KG1 (cell line): ENCODE data around the gene EPHA1.
"Not testable (repeated sequence)": the region's sequence is repeated elsewhere in the genome, so short reads cannot be mapped to it uniquely, and the experiment has no call there.

ENCODE experiments used
- DNase-seq: peaks from one replicate; lab custom pipeline; 2025; lab: John Stamatoyannopoulos, UW

Gene EPHA1

DNA sequence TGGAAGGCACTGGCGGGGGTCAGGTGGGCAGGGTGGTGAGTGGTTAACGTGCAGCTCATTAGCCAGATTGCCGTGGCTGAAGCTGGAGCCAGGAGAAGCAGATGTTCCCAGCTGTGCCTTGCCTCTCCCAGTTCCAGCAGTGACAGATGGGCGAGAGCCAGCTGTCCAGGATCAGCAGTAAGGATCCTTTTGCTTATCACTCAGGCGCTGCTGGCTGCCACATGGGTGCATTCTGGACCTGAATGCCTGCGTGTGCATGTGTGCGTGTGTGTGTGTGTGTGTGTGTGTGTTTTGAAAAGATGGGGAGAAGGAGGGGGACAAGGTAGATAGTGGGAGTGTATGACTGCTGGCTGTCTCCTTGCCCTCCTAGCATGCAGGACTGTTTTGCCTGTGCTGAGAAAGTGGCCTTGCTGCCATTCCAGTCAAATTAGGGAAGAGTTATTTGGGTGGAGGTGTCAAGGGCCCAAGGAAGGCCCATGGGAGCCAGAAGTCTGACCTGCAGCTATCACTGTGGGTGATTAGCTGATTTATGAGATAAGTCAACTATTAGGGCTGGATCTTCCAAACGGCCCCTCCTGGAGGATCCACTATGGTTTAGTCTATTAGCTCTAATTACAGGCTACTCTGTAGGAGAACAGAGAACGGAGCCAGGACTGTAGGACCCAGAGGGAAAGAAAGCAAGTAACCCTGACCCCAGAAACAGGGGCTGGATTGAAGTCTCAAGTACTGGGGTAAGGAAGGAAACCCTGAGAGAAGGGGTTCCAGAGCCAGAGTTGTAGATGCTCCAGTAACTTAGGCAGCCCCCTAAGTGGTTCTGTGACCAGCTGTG, 3.3 kb downstream of the EPHA1 start:
- DNase-seq: no peak

DNA sequence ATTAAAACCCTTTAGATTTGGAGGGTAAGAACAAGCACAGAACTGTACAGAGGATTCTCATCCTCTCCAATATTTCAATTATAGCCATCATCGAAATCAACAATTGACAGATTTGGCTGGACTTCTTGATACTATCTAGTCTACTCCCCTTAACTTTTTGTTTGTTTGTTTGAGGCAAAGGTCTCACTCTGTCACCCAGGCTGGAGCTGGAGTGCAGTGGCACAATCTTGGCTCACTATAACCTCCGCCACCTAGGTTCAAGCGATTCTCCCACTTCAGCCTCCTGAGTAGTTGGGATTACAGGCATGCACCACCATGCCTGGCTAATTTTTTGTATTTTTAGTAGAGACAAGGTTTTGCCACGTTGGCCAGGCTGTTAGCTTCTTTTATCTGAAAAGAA, 6.4 kb downstream of the EPHA1 start:
- DNase-seq: not testable (repeated sequence)

DNA sequence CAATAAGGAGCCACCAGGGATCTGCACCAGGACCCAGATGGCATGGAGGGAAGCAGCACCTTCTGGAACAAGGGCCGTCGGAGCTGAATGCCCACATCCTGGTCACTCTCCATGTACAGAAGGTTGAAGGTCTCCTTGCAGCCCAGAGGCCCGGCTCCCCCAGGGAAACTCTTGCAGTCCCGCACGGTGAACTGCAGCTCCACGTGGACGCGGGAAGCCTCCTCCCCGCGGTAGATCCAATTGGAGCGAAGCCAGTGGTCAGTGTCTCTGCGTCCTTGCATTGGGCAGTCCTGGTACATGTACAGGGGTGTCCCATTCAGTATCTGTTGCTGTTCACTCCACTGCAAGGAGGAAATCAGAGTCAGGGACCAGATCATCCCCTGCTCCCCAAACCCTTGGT, 7.4 kb downstream of the EPHA1 start:
- no peak for DNase-seq

DNA sequence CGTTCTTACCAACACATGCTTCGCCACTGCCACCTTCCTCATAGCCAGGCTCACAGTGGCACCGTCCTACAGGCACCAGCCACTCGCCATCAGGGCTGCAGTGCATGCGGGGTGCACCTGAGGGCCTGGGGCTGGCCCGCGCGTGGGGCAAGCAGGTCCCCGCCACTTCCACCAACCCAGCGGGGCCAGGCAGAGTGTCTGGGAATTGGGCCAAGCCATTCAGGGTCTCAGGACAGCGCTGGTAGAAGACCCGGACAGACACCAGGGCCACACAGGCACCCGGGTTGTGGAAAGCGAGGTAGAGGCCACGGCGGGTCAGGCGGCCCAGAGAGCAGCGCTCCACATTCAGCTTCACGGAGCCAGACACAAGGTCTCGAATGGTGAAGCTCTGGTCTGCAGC, 9.0 kb downstream of the EPHA1 start:
- no peak for DNase-seq

DNA sequence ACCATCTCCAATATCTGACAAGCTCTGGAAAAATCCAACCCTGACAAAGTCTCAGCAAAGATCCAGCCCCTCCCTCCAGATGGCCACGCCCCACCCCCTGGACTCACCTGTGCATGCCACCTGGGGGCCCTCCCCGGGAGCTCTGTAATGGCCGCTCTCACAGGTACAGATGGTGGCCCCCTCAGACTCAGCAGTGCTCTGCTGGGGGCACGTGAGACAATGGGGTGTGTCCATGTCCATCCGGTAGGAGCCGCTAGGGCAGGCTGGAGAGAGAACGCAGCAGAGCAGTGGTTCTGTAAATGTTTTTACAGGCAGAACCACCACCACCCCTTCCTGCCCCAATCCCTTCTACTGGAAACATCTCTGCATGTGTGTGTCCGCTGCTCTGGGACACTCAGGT, 9.5 kb downstream of the EPHA1 start:
- DNase-seq: no peak

DNA sequence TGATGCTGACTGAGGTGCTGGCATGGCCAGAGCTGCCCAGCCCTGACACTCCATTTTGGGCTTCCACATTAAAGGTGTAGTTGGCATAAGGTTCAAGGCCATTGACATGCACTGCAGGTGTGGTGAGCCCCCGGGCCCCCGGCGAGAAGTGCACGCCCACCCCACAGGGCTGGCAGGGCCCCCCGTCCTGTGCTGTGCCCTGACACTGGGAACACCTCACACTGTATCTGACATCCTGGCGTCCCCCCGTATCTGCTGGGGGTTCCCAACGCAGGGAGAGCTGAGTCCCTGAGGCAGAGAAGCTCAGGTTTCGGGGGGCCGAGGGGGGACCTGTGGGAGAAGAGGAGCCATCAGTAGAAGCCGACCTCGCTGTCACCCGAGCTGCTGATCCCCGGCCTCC, 10.0 kb downstream of the EPHA1 start:
- no peak for DNase-seq

DNA sequence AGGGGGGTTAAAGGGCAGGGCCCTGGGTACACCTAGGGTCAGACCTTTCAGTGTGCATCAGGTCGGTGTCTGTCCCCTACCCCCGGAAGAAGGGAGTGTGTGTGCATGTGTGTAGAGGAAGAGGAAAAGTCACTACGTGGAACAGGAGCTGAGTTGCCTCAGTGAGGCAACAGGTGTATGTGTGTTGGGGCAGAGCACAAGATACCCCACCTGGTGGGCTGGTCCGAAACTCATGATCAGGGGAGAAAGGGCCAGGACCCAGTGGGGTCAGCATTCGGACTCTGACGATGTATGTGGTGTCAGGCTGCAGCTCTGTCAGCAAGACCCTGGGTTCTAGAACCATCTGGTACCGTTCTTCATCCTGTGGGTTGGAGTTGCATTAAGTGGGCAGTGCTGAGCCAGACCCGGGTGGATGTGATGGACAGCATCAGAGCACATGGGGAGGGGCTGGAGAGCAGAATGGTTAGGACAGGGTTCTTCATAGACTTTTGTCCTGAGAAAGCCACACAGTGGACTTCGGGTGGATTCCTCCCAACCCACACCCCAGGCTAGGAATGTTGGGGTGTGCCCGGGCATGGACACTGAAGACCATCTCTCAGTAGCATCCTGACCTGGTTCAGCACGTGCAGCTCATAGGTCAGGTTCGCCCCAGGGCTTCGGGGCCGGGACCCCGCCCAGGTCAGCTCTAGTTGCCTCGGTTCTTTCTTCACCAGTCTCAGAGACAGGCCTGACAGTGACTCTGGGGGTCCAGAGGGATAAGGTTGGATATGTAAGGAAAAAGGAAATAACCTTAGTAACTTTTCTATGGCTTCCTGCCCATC, 10.7 kb downstream of the EPHA1 start:
- no peak for DNase-seq

DNA sequence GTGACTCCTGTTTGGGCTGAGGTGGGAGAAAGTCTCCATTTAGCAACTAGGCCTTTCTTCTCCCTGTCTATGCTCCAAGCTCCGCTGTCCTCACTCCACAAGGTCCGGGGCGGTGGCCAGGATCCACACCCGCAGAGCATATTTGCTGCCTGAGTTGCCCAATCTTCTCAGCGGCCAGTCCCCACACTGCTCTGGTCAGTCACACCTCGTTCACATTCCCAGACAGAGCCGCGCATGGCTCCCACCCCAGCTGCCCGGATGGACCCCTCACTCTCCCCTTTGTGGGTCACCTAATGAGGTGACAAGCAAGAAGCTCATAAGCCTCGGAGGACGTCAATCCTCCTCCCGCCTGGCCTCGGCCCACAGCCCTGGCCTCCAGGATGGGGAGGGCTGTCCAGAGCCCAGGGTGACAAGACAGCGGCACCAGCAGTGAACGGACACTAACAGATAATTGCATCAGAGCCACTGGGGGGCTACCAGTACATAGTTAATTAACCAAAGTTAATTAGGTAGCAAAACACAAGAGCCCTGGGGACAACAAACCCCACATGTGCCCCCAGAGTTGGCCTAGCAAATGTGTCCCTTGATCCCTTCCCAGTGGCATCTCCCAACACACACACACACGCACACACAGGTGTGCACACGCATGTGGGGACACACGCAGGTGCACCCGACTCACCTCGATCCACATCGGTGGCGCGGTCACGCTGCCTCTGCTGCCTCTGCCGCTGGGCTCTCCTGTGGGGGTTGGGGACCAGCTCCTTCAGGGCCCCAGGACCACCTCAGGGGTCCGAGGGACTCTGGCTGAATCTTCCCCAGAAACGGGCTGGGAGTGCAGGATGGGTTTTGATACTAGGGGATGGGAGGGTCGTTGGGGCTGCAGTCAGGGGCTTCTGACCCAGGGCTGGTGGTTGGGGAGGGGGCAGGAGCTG, 11.8 kb downstream of the EPHA1 start:
- DNase-seq: no peak

DNA sequence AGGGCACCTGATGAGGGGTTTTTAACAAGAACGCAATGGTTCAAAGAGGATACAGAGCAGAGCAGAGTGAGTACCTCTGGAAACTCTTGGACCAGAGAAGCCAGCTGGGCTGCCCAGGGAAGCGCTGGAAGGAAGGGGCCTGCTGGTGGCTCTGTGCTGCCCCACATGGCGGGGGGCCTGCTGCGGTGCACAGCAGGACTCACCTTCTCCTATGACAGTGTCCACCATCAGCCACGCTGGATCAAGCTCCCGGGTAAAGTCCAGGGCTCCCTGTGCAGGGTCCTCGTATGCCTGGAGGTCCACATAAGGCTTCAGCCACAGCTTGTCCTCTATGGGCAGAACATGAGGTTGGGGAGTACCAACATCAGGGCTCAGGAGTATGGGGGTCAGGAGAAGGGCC, 12.5 kb downstream of the EPHA1 start:
- no peak for DNase-seq

DNA sequence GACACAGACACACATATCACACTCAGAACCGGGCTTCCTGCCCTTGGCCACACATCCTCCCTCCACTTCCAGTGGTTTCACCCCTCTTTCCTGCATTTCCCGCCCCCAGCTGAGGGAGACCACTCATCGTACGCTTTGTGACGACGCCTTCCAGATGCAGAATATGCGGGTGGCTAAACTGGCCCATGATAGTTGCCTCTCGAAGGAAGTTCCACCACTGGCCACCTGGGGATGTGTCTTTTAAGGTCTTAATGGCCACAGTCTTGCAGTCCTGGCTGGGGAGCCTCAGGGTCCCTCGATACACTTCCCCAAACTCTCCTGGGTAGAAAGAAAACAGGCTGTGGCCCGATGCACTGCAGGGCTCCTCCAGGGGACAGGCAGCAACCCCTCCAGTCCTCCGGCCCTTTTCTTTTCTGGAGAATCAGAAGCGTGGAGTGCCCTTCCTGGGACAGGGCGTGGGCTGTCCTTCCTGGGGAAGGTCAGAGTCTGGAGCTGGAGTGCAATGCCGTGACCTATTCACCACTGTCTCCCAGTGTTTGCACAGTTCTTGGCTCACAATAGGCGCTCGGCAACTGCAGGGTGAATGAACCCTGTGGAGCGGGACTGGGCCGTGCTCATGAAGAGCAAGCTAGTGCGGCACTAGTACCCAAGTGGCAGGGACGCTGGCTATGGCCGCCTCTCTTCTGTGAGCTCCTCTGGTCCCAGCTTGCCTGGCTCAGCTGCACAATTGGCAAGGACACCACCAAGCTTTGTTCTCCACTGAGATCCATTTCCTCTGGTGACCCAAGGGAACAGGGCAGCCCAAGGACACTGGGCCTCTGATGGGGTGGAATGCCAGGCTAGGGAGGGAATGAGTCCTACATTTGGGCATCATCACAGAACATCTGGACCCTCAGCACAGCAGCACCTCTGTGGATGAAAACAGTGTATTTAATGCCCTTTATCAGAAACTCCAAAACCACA, 13.2 kb downstream of the EPHA1 start:
- DNase-seq: no peak

DNA sequence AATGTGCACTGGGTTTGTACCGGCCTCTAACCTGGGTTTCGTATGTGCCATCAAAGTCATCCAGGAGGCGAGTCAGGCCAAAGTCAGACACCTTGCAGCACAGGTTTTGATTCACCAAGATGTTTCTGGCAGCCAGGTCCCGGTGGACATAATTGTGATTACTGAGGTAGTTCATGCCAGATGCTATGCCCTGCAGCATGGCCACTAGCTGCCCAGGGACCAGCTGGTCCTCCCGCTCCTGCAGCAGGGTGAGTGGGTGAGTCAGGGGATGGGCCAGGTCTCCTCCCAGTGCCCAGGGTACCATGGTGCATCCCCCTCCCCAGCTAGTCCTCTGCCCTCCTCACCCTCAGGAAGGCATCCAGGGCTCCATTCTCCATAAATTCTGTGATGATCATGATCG, 13.9 kb downstream of the EPHA1 start:
- DNase-seq: no peak

DNA sequence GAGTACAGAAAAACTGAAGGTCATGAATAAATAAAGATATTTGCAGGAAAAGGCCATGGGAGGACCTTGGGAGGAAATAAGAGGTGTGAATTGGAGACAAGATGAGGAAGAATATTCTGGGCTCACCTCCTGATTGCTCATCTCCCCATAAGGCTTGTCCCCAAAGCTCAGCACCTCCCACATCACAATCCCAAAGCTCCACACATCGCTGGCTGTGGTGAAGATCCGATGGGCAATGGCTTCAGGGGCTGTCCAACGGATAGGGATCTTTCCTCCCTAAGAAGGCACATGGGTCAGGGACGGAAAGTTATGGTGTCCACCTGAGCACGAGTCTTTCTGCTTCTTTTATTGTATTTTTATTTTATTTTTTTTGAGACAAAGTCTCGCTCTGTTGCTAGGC, 14.6 kb downstream of the EPHA1 start:
- no peak for DNase-seq

DNA sequence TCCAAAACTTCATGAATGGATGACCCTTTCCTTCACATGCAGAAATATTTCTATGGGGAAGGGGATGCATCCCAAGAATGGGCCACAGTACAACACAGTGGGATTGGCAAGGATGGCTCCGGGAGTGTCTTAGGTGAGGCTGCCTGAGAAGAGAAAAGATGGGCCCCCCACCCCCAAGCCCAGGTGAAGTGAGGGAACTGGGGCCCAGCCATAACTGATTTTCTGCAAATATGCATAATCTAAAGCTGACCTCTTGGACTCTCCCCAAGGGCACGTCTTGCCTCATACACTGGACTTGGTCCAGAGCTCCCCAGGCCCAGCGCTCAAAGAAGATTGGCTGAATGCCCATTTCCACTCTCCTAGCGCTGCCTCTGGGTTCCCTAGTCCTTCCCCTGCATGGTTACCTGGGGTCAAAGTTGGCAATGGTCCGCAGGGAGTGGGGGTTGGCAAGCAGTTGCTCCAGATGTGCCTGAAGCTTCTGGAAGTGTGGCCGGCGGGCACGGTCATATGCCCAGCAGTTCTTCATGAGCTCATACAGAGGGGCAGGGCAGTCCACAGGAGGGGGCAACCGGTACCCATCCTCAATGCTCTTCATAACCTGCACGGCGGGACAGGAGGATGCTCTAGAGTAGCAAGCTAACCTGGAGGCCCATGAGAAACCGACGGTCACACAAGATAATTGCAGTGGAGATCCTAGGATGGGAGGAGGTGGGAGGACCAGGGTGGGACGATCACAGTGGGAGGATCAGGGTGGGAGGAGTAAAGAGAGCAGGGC, 15.2 kb downstream of the EPHA1 start:
- DNase-seq: no peak

DNA sequence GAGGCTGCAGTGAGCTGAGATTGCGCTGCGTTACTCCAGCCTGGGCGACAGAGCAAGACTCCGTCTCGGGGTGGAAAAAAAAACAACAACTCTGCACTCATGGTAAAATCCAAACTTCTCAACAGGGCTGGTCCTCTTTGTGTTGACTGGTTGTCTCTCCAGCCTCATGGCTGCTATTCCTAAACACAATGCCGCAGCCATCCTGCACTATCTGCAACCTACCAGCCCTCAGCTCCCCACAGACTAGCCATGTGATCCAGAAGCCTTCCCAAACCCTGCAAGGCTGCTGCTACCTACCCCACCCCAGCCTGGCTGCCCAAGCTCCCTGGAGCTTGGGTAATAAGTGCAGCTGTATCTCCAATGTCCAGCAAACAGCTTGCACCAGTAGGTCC, 15.8 kb downstream of the EPHA1 start:
- no peak for DNase-seq

DNA sequence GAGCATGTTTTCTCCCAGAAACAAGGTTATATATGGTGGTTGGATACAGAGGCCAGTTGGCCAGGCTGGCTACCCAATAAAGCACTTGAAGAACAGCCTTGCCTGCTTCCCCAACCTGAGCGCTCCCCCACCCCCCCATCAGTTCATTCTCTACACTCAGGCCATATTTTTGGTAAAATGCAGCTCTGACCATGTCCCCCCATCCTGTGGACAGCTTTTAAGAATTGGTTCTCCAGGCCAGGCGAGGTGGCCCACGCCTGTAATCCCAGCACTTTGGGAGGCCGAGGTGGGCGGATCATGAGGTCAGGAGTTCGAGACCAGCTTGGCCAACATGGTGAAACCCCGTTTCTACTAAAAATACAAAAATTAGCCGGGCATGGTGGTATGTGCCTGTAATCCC, 16.2 kb downstream of the EPHA1 start:
- not testable (repeated sequence) for DNase-seq

DNA sequence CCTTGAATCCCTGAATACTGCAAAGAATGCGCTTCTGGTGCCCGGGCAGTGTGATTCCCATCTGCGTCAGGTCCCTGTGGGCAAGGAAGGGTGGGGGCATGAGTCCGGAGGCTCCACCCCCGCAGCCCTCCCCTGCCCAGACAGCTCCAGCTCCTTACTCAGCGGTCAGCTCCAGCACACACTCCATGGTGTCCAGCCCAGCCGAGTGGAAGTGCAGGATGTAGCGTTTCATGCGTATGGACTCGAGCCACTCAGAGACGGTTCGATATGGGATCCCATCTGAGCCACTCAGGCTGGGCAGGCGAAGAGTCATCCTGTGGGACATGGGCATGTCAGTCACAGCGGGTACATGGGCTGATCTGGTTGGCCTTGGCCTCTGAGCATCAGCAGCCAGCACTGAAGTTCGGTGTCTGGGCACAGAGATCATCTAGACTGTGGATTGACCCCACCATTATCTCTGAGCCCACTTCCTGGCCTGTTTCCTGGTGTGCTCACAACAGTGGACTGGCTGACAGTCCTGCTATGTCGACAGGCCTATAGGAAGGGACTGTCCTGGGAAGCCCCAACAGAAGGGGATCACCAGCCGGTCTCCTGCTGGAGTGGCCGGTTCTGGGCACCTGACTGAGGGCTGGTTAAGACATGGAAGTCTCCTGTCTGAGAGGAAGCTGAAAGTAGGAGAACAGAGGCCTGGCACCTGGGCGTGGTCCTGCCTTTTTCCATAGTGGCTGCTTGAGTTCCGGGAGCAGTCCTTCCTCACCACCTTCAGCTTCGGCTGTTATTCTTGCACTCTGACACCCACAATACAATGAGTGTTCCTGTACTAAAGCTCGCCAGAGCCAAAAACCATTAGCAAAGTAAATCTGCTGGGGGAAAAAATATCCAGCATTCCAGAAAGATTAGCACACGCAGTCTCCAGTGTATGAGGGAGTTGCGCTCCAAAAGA, 16.9 kb downstream of the EPHA1 start:
- DNase-seq: no peak

DNA sequence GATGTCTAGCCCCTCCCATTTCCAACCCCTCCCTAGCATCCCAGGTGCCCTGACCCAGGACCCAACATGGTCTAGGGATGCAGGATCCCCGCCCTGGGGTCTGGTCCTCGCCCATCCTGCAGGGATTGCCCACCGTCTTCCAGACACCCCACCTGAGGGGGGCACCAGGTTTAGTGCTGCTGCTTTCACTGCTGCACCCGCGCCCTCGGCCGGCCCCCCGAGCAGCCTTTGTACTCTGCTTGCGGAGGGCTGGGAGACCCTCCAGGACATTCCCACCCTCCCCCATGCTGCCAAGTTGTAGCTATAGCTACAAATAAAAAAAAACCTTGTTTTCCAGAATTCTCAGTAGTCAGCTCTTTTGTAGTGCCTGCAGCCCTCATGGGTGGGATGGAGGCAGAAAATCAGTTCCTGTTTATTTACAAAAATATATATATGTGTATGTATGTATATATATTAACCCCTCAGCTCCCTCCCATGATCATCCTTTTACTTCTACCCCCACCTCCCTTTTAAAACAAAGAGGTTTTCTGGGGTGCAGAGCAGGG, 17.8 kb downstream of the EPHA1 start:
- no peak for DNase-seq

DNA sequence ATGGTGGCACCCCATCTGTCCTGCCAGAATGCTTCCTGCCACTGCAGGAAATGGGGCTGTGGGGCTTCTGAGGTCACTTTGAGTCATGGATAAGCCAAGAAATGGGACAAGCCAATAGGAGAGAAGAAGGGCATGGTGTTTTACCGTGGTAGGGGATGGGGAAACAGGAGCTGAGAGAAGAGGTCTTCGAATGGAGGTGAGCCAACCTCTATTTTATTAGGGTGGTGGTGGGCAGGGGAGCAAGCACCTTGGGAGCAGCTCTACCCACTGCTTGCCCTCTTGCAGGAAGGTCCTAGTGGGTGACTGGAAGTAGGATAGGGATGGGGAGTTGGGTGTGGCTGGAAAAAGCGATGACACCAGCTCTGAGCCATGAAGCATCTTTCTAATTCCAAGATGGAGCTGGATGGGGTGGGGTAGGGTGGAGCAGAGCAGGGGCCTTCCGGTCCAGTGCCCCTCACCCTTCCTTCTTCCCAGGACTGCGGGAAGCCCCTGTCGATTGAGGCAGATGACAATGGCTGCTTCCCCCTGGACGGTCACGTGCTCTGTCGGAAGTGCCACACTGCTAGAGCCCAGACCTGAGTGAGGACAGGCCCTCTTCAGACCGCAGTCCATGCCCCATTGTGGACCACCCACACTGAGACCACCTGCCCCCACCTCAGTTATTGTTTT, 18.4 kb downstream of the EPHA1 start:
- no peak for DNase-seq
